Smooth muscle cell (in vitro differentiated cells): ENCODE measurements around the gene TULP4. TPM values are rescaled to one million over a fixed set of nuclear protein-coding genes. Genes with fewer than 3 reads are reported as not detected.

Experiments
- DNase-seq: peaks from one replicate; lab custom pipeline; 2025; ENCODE audit not compliant: unreplicated experiment; lab: John Stamatoyannopoulos, UW
- H2AFZ ChIP-seq: fragments of 200-600 bp; sonication (generic); 2 replicates; pipeline ENCODE4 v1.6.0; 2016; ENCODE audit warnings: antibody characterized with exemption, low read depth, mild to moderate bottlenecking
- H3F3A ChIP-seq: fragments of 200-600 bp; sonication (generic); 2 replicates; pipeline ENCODE4 v1.6.0; 2017; ENCODE audit warnings: antibody characterized with exemption, low read depth
- H3K27ac ChIP-seq: fragments of 200-600 bp; sonication (generic); 2 replicates; pipeline ENCODE4 v1.5.1; 2016; ENCODE audit warnings: low read depth, mild to moderate bottlenecking
- H3K27me3 ChIP-seq: fragments of 200-600 bp; sonication (generic); 2 replicates; pipeline ENCODE4 v1.6.1; 2016; ENCODE audit warnings: low read depth, mild to moderate bottlenecking
- H3K36me3 ChIP-seq: fragments of 200-600 bp; sonication (generic); 2 replicates; pipeline ENCODE4 v1.5.1; 2016; ENCODE audit warnings: low read depth
- H3K4me1 ChIP-seq: fragments of 200-600 bp; sonication (generic); 2 replicates; pipeline ENCODE4 v1.5.1; 2016; ENCODE audit warnings: low read depth
- H3K4me2 ChIP-seq: fragments of 200-600 bp; sonication (generic); 2 replicates; pipeline ENCODE4 v1.6.0; 2016; ENCODE audit warnings: mild to moderate bottlenecking
- H3K4me3 ChIP-seq: fragments of 200-600 bp; sonication (generic); 2 replicates; pipeline ENCODE4 v1.5.1; 2016; ENCODE audit warnings: mild to moderate bottlenecking
- H3K79me2 ChIP-seq: fragments of 200-600 bp; sonication (generic); 2 replicates; pipeline ENCODE4 v1.6.0; 2016; ENCODE audit warnings: low read depth, mild to moderate bottlenecking
- H3K9ac ChIP-seq: fragments of 200-600 bp; sonication (generic); 2 replicates; pipeline ENCODE4 v1.6.0; 2016; ENCODE audit warnings: low read depth
- H3K9me3 ChIP-seq: fragments of 200-600 bp; sonication (generic); replicated peaks from 2 replicates; pipeline ENCODE4 v1.5.1; 2016; ENCODE audit warnings: low read depth
- H4K20me1 ChIP-seq: fragments of 200-600 bp; sonication (generic); 2 replicates; pipeline ENCODE4 v1.6.0; 2016; ENCODE audit warnings: low read depth
- WGBS: methylation state at CpG from one replicate; pipeline ENCODE4 v1.1.7; 2016; ENCODE audit warnings: low lambda C conversion rate; 5-methylcytosine and 5-hydroxymethylcytosine counted together
- polyA plus RNA-seq: library from polyadenylated mRNA; unstranded; fragments of >200 nt; fragmentation: Nextera tagmentation; extraction: Ambion mirVana; gene quantifications from 2 replicates; pipeline ENCODE4 v1.2.1, GENCODE V29; 2016
- total RNA-seq: library from RNA; depleted of rRNA; stranded (reverse); fragments of >200 nt; gene quantifications from 2 replicates; pipeline ENCODE4 v1.2.3, GENCODE V29; 2014
- TF ChIP-seq, protein P1 (sequence below): fragments of 200-600 bp; sonication (generic); IDR thresholded peaks from 2 replicates; pipeline ENCODE4 v1.5.1; 2017; ENCODE audit warnings: borderline replicate concordance, mild to moderate bottlenecking, antibody characterized with exemption; ENCODE audit not compliant: insufficient read depth, poor library complexity, severe bottlenecking

TULP4 gene
- total and polyA plus RNA-seq, 2 experiments from 2014 or later: 16.1 to 85.0 TPM

DNA sequence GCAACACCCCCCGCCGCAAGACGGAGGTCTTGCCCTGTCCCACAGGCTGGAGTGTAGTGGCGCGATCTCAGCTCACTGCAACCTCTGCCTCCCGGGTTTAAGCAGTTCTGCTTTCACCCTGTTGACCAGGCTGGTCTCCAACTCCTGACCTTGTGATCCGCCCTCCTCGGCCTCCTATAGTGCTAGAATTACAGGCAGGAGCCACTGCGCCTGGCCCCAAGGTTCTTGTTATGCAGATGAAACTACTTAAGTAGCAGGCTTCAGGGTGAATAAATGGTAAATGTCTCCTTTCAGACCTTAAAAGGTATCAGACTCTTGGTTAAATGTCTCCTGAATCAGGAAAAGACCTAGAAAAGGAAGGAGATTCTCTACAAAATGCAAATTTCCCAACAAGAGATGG is 152.2 kb downstream of the TULP4 start:
- Histone ChIP-seq H3K4me1 (peaks cover 7% of the 10 kb centered on the region), H3K9ac (no peak overlapping the region), H3F3A (peaks cover 3% of the 10 kb centered on the region), H3K79me2 (no peaks in the 10 kb centered on the region), H3K4me2 (no peak overlapping the region), H3K36me3 (peaks cover 8% of the 10 kb centered on the region), H3K27me3 (no peaks in the 10 kb centered on the region), H3K4me3 (no peak overlapping the region), H2AFZ (no peak overlapping the region), H4K20me1 (no peaks in the 10 kb centered on the region), H3K27ac (no peak overlapping the region), H3K9me3 (no peaks in the 10 kb centered on the region)
- WGBS: 78% methylated on average over 9 of the region's 9 CpGs
- DNase-seq: no peak
- TF ChIP-seq, protein P1, sequence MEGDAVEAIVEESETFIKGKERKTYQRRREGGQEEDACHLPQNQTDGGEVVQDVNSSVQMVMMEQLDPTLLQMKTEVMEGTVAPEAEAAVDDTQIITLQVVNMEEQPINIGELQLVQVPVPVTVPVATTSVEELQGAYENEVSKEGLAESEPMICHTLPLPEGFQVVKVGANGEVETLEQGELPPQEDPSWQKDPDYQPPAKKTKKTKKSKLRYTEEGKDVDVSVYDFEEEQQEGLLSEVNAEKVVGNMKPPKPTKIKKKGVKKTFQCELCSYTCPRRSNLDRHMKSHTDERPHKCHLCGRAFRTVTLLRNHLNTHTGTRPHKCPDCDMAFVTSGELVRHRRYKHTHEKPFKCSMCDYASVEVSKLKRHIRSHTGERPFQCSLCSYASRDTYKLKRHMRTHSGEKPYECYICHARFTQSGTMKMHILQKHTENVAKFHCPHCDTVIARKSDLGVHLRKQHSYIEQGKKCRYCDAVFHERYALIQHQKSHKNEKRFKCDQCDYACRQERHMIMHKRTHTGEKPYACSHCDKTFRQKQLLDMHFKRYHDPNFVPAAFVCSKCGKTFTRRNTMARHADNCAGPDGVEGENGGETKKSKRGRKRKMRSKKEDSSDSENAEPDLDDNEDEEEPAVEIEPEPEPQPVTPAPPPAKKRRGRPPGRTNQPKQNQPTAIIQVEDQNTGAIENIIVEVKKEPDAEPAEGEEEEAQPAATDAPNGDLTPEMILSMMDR: no peak

DNA sequence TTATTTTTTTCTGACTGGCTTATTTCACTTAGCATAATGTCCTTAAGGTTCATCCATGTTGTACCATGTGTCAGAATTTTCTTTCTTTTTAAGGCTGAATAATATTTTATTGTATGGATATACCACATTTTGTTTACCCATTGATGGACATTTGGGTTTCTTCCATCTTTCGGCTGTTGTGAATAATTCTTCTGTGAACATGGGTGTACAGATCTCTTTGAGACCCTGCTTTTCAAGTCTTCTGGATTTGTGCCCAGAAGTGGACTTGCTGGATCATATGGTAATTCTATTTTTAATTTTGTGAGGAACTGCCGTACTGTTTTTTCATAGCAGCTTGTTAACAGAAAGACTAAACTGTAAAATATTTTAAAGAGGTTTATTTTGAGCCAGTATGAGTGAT is 153.0 kb downstream of the TULP4 start:
- WGBS: 87% methylated on average over 2 of the region's 2 CpGs
- no peak overlapping the region for H2AFZ ChIP-seq
- H3K9me3 ChIP-seq: no peaks in the 10 kb centered on the region
- H3K27ac ChIP-seq: no peak overlapping the region
- no peak overlapping the region for H3K4me3 ChIP-seq
- no peaks in the 10 kb centered on the region for H3K27me3 ChIP-seq
- no peak overlapping the region for H3K4me2 ChIP-seq
- H3K36me3 ChIP-seq: peaks cover 8% of the 10 kb centered on the region
- no peak overlapping the region for H3K9ac ChIP-seq
- no peaks in the 10 kb centered on the region for H3K79me2 ChIP-seq
- peaks cover 3% of the 10 kb centered on the region for H3F3A ChIP-seq
- H4K20me1 ChIP-seq: no peaks in the 10 kb centered on the region
- no peak for DNase-seq
- peaks cover 7% of the 10 kb centered on the region for H3K4me1 ChIP-seq
- TF ChIP-seq, protein P1: no peak

DNA sequence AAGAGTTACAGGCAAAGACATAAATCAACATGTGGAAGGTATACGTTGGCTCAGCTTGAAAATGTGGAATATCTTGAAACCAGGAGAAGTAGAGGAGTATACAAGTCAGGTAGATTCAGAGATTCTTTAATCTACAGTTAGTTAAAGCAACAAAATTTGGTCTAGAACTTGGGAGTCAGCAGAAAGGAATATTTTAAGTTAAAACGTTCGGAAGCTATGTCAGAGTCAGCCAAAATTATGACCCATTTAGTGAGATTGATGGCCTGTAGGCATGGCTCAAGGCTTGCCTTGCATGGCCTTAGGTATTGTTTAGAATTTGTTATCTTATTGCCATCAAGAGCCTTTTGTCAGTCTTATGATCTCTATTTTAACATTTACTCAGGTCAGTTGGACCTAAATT is 153.5 kb downstream of the TULP4 start:
- 69% methylated on average over 3 of the region's 3 CpGs for WGBS
- Histone ChIP-seq H3K36me3 (peaks cover 8% of the 10 kb centered on the region), H3K27ac (no peak overlapping the region), H3K79me2 (no peaks in the 10 kb centered on the region), H2AFZ (no peak overlapping the region), H3K9ac (no peak overlapping the region), H3F3A (peaks cover 3% of the 10 kb centered on the region), H3K4me3 (no peak overlapping the region), H3K4me2 (no peak overlapping the region), H4K20me1 (no peaks in the 10 kb centered on the region), H3K4me1 (peaks cover 7% of the 10 kb centered on the region), H3K27me3 (no peaks in the 10 kb centered on the region), H3K9me3 (no peaks in the 10 kb centered on the region)
- DNase-seq: no peak
- TF ChIP-seq, protein P1: no peak

DNA sequence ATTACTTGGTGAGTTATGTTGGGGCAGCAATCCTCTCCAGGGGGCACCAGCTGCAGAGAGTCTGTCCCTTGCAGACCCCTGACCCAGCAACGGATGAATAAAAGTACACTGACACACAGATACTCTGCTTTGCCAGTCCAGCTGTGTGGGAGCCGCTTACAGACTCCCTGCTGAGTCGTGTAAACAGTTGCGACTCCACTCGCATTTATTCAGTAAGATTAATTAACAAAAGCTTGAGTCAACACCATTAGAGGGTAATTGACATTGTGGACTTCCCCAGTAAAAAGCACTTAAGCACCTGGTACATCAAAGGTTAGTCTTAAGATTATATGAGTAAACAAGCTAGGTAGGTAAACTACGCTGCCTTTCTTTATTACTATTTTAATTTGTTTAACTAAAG is 155.7 kb downstream of the TULP4 start:
- Histone ChIP-seq H3K4me2 (no peak overlapping the region), H3K79me2 (no peaks in the 10 kb centered on the region), H3K9me3 (no peaks in the 10 kb centered on the region), H3K4me3 (no peak overlapping the region), H3K27me3 (no peaks in the 10 kb centered on the region), H3K4me1 (peaks cover 7% of the 10 kb centered on the region), H3F3A (no peaks in the 10 kb centered on the region), H3K36me3 (peaks cover 8% of the 10 kb centered on the region), H2AFZ (no peak overlapping the region), H3K27ac (no peak overlapping the region), H3K9ac (no peak overlapping the region), H4K20me1 (no peaks in the 10 kb centered on the region)
- no peak for DNase-seq
- TF ChIP-seq, protein P1: no peak
- 50% methylated on average over 6 of the region's 6 CpGs for WGBS
